GM19240 (cell line): ENCODE data around the gene PJA2.

Source experiments
- DNase-seq: peaks from one replicate; pipeline ENCODE4 v3.0.0; 2011; ENCODE audit warnings: low spot score; ENCODE audit not compliant: insufficient read length

Gene PJA2

DNA sequence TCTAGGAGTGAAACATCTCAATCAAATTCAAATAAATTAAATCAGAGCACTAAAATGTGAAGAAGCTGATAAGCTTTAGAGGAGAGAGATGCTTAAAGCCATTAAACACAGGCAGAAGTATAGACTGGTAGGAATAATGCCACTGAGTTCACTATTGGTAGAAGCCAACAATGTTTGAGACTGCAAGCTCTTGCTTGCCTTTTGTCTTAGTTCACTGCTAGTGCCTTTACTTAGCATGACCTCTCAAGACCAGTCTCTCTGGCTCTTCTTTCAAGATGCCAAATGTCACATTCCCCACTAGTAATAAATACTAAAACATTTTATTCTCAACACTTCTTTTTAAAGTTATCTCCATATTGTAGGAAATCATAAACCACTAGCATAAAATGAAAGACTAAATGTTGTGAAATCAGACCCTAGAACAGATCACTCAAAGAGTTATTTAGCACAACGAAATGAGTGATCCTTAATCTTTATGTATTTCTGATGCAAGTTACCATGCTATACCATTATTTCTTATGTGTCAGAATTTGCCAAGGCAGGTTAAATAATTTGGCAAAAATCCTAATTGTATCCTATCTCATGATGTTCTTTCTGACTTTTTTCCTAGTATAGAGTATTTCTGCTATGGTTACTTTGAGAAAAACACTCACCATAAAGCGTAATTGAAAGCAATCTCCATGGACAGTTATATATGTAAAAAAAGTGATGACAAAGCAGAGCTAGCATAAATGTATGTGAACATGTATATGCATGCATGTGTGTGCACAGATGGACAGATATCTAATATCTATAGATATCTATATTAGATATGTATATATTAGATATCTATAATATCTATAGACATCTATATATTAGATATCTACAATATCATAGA, 57.5 kb downstream of the PJA2 start:
- no peak for DNase-seq

DNA sequence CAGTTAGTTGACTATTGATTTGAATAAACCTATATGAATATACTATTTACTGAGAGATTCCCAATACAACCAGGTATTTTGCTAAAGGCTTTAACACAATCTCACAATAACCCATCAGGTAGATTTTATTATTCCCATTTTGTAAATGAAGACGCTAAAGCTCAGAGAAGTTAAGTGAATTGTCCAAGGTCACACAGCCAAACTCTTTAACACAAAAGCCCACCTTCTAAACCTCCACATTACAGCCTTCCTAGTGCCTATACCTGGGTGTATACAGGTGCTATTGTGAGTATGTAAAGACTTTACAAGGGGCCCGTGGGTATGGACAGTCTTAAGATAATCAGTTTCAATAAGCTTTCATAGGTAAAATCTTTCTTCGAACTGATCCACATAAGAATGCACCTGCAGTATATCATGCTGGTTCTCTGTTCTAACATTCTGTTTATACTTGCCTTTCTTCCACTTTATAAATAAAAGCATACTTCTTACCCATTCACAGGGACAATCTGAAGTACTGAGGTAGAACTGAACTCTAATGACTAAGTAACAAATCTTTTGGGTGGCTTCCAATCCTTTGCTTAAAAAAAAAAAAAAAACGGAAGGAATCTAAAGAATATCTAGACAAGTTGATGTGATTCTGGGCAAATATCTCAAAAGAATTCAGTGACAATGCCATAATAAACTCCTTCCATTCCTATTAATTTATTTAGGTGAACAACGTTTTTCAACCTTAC, 59.1 kb downstream of the PJA2 start:
- no peak for DNase-seq

GRCh38 chr5:109349388-109349787, 60.4 kb downstream of the PJA2 start:
- no peak for DNase-seq

DNA sequence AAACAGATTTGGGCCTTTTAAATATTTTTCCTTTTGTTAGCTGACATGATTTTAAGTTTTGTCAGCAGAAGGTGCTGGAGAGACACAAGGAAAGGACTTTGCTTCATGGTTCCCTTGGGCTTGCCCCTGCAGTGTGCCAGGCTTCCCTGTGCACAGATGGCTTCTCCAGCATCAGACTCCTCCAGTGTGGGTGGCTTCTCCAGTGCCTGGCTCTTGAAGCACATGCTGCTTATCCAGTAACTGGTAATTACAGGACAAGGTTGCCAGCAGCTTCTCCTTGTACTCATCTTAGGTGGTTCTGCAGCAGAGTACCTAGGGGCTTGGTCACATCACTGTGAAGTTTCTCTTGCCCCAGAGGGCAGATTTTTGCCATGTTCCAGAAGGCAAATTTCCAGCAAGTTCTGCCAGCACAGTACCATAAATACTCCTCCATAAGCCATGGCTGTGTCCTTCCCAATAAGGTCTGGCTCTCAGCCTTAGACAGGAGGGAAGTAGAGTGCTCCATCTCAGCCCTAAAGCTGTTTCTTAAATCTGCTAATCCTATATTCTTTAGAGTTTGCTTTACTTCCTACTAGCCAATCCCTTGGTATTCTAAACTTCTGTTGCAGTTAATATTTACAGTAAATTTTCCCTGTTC, 62.4 kb downstream of the PJA2 start:
- DNase-seq: no peak

- DNase-seq: no peak
Measured at GRCh38 chr5:109345699-109346098, 64.1 kb downstream of the PJA2 start.

GRCh38 chr5:109340351-109340750, 69.4 kb downstream of the PJA2 start:
- no peak for DNase-seq

GRCh38 chr5:109335114-109335513, 74.7 kb downstream of the PJA2 start:
- no peak for DNase-seq

DNA sequence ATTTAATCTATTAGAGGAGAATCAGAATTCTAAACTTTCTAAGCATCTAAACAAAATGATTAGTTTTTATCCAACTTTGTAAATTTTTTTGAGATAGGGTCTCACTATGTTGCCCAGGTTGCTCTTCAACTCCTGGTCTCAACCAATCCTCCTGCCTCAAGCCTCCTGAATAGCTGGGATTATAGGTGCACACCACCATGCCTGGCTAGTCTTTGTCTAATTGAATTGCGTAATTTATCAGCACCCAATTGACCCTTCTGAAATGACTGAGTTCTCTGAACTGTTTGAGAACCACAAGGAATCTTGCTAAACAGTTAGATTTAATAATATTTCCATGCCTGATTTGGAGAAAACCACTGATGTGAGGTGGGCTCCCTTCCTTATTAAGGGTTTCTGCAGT, 75.7 kb downstream of the PJA2 start:
- no peak for DNase-seq

DNA sequence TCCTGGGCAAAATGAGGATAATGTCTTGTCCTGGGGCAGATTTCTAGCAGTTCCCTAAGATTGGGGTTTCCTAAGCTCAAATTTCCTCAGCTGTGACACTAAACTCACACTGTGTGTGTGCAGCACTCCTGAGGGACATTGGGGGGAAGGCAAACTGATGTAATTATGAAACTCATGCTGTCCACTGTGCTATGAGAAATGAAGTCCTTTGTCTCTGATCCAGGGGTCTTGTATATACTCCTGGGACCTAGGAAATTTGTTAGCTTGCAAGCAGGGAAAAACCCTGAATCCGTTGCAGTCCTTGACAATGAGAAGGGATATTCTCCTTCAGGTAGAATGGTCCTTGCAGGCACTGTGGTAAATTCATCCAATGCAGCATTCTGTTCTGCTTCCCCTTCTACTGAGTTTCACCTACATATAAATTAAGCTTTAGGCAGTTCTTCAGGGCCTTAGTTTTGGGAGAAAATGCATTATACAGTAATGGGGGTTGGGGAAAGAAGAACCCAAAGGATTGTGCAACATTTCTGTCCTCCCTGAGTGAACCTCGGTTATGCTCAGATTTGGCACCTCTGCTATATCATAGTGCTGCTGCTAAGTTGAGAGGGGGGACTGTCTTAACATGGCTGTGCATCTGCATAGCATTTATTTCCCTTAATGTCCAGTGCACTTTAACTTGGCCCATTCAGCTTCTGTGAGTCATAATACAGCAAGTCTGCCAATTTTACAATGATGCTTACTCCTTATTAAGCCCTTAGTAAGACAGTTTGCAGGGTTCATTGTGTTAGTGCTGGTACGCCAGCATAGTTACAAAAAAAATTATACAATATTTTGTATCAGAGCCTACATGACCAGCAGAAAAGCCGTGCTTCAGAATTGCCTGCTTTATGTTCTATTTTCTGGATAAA, 80.2 kb downstream of the PJA2 start:
- DNase-seq: no peak

GRCh38 chr5:109328626-109329025, 81.1 kb downstream of the PJA2 start:
- DNase-seq: no peak

GRCh38 chr5:109327570-109327969, 82.2 kb downstream of the PJA2 start:
- DNase-seq: no peak

DNA sequence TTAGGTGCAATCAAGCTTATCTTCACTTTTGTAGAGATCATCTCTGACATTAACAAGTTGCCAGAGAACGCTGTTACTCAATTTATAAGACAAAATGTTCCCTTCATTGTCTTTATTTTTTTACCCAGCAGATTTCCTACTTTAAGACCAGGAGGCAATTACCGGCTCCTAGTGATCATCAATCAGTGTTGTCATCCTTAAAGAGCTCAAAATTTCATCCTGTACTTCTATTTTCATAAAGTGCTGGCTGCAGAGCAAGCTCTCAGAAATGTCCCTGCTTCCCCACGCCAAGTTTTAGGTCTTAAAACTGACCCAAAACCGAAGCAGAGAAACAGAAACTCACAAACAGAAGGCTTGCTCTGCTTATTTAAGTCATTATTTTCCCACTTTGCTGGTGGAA, 82.9 kb downstream of the PJA2 start:
- DNase-seq: no peak

- no peak for DNase-seq
Measured at GRCh38 chr5:109325456-109325855, 84.3 kb downstream of the PJA2 start.

- DNase-seq: no peak
Measured at GRCh38 chr5:109324931-109325330, 84.8 kb downstream of the PJA2 start.

- DNase-seq: no peak
Measured at GRCh38 chr5:109324351-109324750, 85.4 kb downstream of the PJA2 start.

DNA sequence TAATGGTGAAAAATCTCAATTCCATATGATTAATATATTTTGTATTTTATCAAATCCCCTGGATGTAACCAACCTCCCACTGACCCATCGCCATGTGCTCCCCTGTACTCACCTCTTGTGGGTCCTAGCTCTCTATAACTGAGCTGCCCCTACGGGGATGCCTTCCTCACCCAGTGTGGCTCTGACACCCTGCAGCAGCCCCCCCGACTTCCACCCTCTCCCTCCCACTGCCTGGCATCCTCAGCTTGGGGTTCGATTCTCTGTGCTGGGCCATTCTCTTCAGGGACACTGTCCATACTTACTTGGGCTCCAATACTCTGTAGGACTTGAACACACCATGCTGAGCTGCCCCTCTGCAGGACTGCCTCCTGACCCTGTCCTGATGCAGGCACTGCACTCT, 87.1 kb downstream of the PJA2 start:
- no peak for DNase-seq

DNA sequence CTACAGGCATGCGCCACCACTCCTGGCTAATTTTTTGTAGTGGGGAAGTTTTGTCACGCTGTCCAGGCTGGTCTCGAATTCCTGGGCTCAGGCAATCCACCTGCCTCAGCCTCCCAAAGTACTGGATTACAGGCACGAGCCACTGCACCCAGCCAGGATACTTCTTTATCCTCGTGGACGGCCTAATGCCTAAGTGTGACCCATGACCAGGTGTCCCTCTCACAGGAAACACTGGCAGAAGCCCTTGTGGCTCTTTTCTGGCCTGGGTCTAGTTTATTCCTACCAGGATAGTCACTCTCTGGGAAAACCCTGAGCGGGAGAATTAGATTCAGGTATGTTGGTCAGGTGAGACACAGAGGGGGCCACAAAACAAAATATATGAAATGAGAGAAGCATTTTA, 90.4 kb downstream of the PJA2 start:
- no peak for DNase-seq

DNA sequence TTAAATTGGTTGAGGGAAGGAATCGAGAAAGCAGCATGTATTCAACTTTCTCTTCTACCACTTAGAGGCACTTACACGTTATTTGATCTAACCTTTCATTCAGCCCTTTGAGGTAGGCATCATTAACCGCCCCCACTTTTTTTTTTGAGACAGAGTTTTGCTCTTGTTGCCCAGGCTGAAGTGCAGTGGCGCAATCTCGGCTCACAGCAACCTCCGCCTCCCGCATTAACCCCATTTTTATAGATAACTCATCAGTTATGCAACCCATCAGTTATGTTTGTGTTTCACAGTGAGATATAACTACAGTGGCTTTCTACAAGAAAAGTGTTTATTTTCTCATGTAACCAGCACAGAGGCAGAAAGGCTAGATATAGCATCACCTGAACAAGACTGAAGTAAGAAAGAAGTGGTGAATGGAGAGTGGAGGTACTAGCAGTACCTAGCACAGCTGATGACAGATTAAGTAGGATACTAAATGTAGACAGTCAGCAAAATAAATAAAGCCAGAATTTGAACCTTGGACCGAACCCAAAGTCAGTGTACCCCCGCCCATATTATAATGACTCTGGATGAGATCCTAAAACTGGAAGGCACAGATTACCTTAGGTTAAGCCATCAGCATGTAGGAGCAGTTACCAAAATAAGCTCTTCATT, 91.2 kb downstream of the PJA2 start:
- DNase-seq: no peak

GRCh38 chr5:109316634-109317033, 93.1 kb downstream of the PJA2 start:
- no peak for DNase-seq

GRCh38 chr5:109315245-109315644, 94.5 kb downstream of the PJA2 start:
- no peak for DNase-seq

DNA sequence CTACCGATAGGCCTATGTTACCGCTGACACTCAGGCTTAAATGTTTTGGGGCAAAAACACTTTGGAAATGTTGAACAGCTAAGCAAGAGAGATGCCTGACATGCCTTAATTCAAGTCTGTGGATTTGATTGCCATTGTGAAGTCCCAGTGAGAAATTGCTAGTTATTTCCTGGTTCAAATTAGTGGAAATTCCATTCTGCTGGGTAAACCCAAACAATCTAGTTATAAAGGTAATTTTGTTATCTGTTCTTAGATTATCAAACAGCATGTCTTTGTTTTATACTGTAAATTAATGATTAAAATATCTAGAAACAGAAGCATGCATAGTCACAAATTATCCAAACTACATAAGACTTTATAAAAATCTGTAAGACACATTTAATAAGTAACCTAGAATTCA, 96.6 kb downstream of the PJA2 start:
- no peak for DNase-seq
